RCC 7860 (cell line): ENCODE data around the gene ATP9A.

Source experiments
- DNase-seq: peaks from one replicate; pipeline ENCODE4 v3.0.0-alpha.2; 2015; ENCODE audit warnings: low spot score
- FAIRE-seq: peaks from 2 replicates; lab custom pipeline; 2012; peaks lifted over from hg19 to GRCh38; lab: Jason Lieb, UNC

The ATP9A gene

GRCh38 chr20:51563486-51564332, 204.5 kb downstream of the ATP9A start:
- FAIRE-seq (no peak), DNase-seq (peak; percentile 79)

- FAIRE-seq, result no peak
- DNase-seq, result no peak
These were observed 205.1 kb downstream of the ATP9A start for GRCh38 chr20:51563174-51563485.

DNA sequence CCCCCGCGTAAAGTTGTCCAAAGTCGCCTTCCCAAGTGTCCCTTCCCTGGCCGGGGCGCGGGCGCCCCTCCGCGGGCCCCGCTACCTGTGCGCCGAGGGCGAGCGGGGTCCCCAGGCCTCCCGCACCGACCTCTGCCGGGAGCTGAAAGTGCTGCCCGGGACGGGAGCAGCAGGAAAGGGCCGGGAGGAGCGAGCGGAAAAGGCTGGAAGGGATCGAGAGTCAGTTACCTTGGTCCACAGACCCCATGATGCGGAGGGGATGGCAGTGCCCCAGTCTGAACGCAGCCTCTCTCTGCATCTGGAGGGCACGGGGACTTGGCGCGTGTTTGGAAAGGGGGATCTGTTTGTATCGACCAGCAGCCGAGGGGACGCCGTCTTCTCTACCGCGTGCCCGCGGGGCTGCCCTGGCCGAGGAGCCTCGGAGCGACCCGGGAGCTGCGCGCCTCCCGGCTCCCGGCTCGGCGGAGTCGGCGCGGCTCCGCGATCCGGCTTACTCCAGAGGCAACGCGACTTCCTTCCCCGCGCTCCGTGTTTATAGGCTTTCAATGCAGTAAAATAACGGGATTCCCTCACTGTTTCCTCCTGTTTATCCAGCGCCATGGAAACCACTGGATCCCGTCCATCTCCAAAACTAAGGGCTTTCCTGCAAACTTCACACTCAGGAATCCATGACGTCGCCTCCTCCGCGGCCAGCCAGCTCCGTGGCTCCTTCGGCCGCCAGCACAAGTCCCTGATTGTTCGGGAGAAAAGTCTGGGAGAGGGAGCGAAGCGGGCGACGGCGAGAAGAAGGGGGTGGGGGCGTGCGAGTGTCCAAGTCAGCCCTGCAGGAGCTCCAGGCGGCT, 205.6 kb downstream of the ATP9A start:
- FAIRE-seq, result no peak
- peak; percentile 74 for DNase-seq

DNA sequence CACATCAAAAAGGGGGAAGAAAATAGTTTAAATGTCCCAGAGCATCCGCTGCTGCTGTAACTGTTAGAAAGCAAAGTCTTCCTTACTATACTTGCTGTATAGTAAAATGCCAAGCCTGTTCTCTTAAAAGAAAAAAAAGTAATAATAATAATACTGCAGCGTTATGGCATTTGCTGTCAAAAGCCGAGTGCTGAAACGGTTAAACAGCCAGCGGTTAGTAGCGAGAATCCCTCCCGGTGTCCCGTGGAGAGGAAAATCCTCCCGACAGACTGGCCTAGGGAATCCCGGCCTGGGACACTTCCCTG, 206.2 kb downstream of the ATP9A start:
- FAIRE-seq, result no peak
- DNase-seq, result no peak

GRCh38 chr20:51560550-51561307, 207.5 kb downstream of the ATP9A start:
- DNase-seq (no peak), FAIRE-seq (no peak)

- DNase-seq (no peak), FAIRE-seq (no peak)
These were observed 208.1 kb downstream of the ATP9A start for GRCh38 chr20:51560042-51560441.

DNA sequence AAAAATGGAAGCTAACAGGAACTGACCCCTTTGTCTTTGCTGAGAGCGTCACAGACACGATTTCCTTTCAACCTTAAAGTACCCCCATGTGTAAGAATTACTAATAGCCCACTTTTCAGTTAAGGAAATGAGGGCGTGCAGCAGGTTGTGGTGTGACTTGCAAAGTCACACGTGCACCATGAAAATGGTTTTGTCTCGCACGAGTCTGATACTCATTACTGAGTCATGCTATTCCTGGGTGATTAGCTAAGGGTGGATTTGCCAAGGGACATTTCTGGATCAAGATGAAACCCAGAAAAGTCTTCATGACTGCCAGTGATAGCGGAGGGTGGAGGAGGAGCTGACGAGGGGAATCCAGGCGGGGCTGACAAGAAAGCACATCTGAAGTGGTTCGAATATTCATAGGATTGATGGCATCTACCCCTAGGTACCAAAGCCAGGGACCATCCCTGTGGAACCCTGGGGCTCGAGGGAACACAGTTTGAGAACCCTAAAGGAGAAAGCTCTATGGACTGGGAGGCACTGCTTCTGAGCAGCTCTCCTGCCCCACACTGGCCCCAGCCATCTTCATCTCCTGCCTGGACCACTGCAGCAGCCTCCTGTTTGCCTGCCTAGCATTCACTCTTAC, 213.5 kb downstream of the ATP9A start:
- FAIRE-seq (peak; percentile 22), DNase-seq (peak; percentile 67)

DNA sequence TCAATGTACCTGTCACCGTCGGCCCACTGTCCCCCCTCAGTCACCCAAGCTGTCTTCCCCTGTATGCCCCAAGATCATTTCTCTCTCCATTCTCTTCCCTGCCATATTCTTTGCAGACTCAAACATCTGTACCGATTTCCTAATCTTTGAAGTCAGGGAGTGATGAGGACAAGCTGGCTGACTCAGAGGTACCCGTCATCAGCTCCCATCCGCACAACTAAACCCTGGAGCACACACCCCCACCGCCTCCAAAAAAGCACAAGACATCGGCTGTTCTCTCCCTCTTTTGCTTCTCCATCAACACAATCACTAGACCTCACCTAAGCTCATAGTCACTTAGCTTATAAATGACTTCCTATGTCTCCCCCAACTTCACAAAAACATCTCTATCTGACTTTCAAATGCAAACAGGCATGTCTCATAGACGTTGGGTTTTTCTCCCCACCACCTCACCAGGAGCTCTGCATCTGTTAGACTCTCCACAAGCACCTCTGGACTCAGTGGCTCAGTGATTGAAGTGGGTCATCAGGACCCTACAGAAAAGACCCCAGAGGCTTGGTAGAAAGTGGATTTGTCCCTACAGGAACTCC, 214.2 kb downstream of the ATP9A start:
- no peak for FAIRE-seq
- DNase-seq, result no peak

DNA sequence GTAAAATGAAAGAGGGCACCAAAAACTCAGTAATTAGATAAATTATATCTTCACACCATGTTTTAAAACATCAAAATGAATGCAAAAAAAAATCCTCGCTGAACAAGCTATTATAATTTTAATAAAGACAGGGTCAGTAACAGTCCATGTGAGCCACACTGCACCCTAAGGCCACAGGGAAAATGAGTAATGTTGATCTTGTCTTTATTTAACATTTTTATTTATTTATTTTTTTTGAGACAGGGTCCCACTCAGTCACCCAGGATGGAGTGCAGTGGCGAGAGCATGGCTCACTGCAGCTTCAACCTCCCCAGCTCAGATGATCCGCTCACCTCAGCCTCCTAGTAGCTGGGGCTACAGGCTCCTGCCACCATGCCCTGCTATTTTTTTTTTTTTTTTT, 217.0 kb downstream of the ATP9A start:
- DNase-seq (no peak), FAIRE-seq (no peak)

DNA sequence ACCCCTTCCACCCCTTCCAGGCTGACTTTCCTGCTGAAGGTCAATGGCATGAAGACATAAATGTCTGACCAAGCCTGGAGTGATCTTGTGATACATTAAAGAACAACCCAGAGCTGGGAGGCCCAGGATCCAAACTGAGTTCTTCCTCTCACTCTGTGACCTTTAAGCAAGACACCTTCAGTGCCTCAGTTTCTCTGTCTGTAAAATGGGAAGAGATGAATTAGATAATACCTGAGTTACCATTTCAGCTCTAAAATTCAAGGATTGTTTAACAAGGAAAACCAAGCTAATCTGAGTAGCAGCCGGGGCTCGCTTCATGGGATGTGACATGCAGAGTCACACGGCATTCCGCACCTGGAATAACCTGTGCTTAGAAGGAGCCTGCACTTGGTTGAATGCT, 218.7 kb downstream of the ATP9A start:
- FAIRE-seq (no peak), DNase-seq (no peak)

- FAIRE-seq, result no peak
- no peak for DNase-seq
These were observed 220.2 kb downstream of the ATP9A start for GRCh38 chr20:51547951-51548350.
